Memory B cell (primary cell): ENCODE data around the gene TRH.

Experiments used
- ATAC-seq: fragments of 150-1000 bp; cut with Tn5 transposase; 2 replicates; pipeline ENCODE4 v1.10.0; 2021; ENCODE audit warnings: low read depth, mild to moderate bottlenecking, moderate library complexity
- DNase-seq, 2 donors: peaks; one replicate each; pipeline ENCODE4 v3.0.0; 2022; ENCODE audit warnings: low spot score in 2 of 2
- H3K27ac Mint-ChIP-seq: one replicate; pipeline ENCODE4 v1.8.0; 2022; ENCODE audit warnings: mild to moderate bottlenecking, moderate library complexity, mixed read lengths
- H3K27me3 Mint-ChIP-seq: one replicate; pipeline ENCODE4 v1.8.0; 2022; ENCODE audit warnings: mixed read lengths
- H3K36me3 Mint-ChIP-seq: one replicate; pipeline ENCODE4 v1.8.0; 2022; ENCODE audit warnings: mild to moderate bottlenecking, mixed read lengths
- H3K4me1 Mint-ChIP-seq: one replicate; pipeline ENCODE4 v1.8.0; 2022; ENCODE audit warnings: mixed read lengths
- H3K4me3 Mint-ChIP-seq: one replicate; pipeline ENCODE4 v1.8.0; 2022; ENCODE audit warnings: mild to moderate bottlenecking, moderate library complexity, mixed read lengths
- H3K9me3 Mint-ChIP-seq: one replicate; pipeline ENCODE4 v1.8.0; 2022; ENCODE audit warnings: mixed read lengths

The TRH gene

GRCh38 chr3:129950318-129951046 lies 24.0 kb upstream of the TRH start:
- Mint-ChIP-seq H3K9me3 (peaks cover 1% of the 10 kb centered on the region), H3K27me3 (peaks cover 12% of the 10 kb centered on the region), H3K4me3 (no peak overlapping the region), H3K36me3 (peaks cover 2% of the 10 kb centered on the region), H3K27ac (no peak overlapping the region), H3K4me1 (peaks cover 4% of the 10 kb centered on the region)
- DNase-seq (no peak), ATAC-seq (no peak)

- DNase-seq (no peak), ATAC-seq (no peak)
- Mint-ChIP-seq H3K27ac (no peak overlapping the region), H3K36me3 (peaks cover 2% of the 10 kb centered on the region), H3K4me1 (peaks cover 4% of the 10 kb centered on the region), H3K4me3 (no peak overlapping the region), H3K27me3 (peaks cover 6% of the 10 kb centered on the region), H3K9me3 (peaks cover 1% of the 10 kb centered on the region)
These were observed 21.8 kb upstream of the TRH start for GRCh38 chr3:129952556-129953355.

GRCh38 chr3:129953621-129954020 lies 20.9 kb upstream of the TRH start:
- DNase-seq (no peak), ATAC-seq (no peak)
- H3K4me1 Mint-ChIP-seq: peaks cover 4% of the 10 kb centered on the region
- peaks cover 6% of the 10 kb centered on the region for H3K27me3 Mint-ChIP-seq
- H3K4me3 Mint-ChIP-seq: no peak overlapping the region
- H3K27ac Mint-ChIP-seq: no peak overlapping the region
- H3K9me3 Mint-ChIP-seq: peaks cover 1% of the 10 kb centered on the region
- peaks cover 2% of the 10 kb centered on the region for H3K36me3 Mint-ChIP-seq

GRCh38 chr3:129954514-129954913 lies 20.0 kb upstream of the TRH start:
- Mint-ChIP-seq H3K36me3 (peaks cover 2% of the 10 kb centered on the region), H3K27ac (peak overlapping the region; percentile 19), H3K4me1 (peaks cover 4% of the 10 kb centered on the region), H3K27me3 (peaks cover 6% of the 10 kb centered on the region), H3K4me3 (no peak overlapping the region), H3K9me3 (peaks cover 1% of the 10 kb centered on the region)
- DNase-seq (no peak), ATAC-seq (no peak)

GRCh38 chr3:129956936-129957335 lies 17.6 kb upstream of the TRH start:
- Mint-ChIP-seq H3K4me1 (peaks cover 4% of the 10 kb centered on the region), H3K4me3 (no peak overlapping the region), H3K36me3 (peaks cover 2% of the 10 kb centered on the region), H3K9me3 (peaks cover 1% of the 10 kb centered on the region), H3K27ac (no peak overlapping the region), H3K27me3 (peaks cover 17% of the 10 kb centered on the region)
- ATAC-seq (no peak), DNase-seq (no peak)

- no peak for ATAC-seq
- no peaks in the 10 kb centered on the region for H3K9me3 Mint-ChIP-seq
- DNase-seq: no peak
- H3K4me3 Mint-ChIP-seq: no peak overlapping the region
- no peaks in the 10 kb centered on the region for H3K36me3 Mint-ChIP-seq
- peaks cover 16% of the 10 kb centered on the region for H3K27me3 Mint-ChIP-seq
- H3K4me1 Mint-ChIP-seq: peaks cover 4% of the 10 kb centered on the region
- H3K27ac Mint-ChIP-seq: no peak overlapping the region
These were observed 15.8 kb upstream of the TRH start for GRCh38 chr3:129958755-129959154.

- H3K4me1 Mint-ChIP-seq: no peaks in the 10 kb centered on the region
- H3K27me3 Mint-ChIP-seq: peaks cover 14% of the 10 kb centered on the region
- H3K36me3 Mint-ChIP-seq: no peaks in the 10 kb centered on the region
- ATAC-seq: no peak
- H3K27ac Mint-ChIP-seq: no peak overlapping the region
- H3K4me3 Mint-ChIP-seq: no peak overlapping the region
- no peak for DNase-seq
- H3K9me3 Mint-ChIP-seq: no peaks in the 10 kb centered on the region
These were observed 13.4 kb upstream of the TRH start for GRCh38 chr3:129961141-129961541.

- H3K27me3 Mint-ChIP-seq: peaks cover 20% of the 10 kb centered on the region
- DNase-seq (no peak), ATAC-seq (no peak)
- no peaks in the 10 kb centered on the region for H3K36me3 Mint-ChIP-seq
- no peak overlapping the region for H3K27ac Mint-ChIP-seq
- no peaks in the 10 kb centered on the region for H3K4me1 Mint-ChIP-seq
- no peaks in the 10 kb centered on the region for H3K9me3 Mint-ChIP-seq
- H3K4me3 Mint-ChIP-seq: no peak overlapping the region
These were observed 11.9 kb upstream of the TRH start for GRCh38 chr3:129962600-129962999.

GRCh38 chr3:129965937-129966336 lies 8.6 kb upstream of the TRH start:
- no peaks in the 10 kb centered on the region for H3K36me3 Mint-ChIP-seq
- DNase-seq (no peak), ATAC-seq (no peak)
- no peak overlapping the region for H3K27ac Mint-ChIP-seq
- H3K4me1 Mint-ChIP-seq: no peaks in the 10 kb centered on the region
- peaks cover 18% of the 10 kb centered on the region for H3K27me3 Mint-ChIP-seq
- H3K9me3 Mint-ChIP-seq: no peaks in the 10 kb centered on the region
- H3K4me3 Mint-ChIP-seq: no peak overlapping the region

- DNase-seq: no peak
- Mint-ChIP-seq H3K27ac (no peak overlapping the region), H3K9me3 (no peaks in the 10 kb centered on the region), H3K4me3 (no peak overlapping the region), H3K4me1 (no peaks in the 10 kb centered on the region), H3K36me3 (no peaks in the 10 kb centered on the region), H3K27me3 (peaks cover 16% of the 10 kb centered on the region)
- ATAC-seq: no peak
These were observed 7.6 kb upstream of the TRH start for GRCh38 chr3:129966876-129967275.

GRCh38 chr3:129967761-129968160 lies 6.8 kb upstream of the TRH start:
- Mint-ChIP-seq H3K4me1 (no peaks in the 10 kb centered on the region), H3K36me3 (no peaks in the 10 kb centered on the region), H3K27ac (no peak overlapping the region), H3K9me3 (no peaks in the 10 kb centered on the region), H3K27me3 (peaks cover 17% of the 10 kb centered on the region), H3K4me3 (no peak overlapping the region)
- no peak for ATAC-seq
- DNase-seq: no peak

GRCh38 chr3:129971351-129972052 lies 3.0 kb upstream of the TRH start:
- Mint-ChIP-seq H3K4me3 (no peak overlapping the region), H3K36me3 (peaks cover 2% of the 10 kb centered on the region), H3K9me3 (peaks cover 1% of the 10 kb centered on the region), H3K4me1 (peaks cover 7% of the 10 kb centered on the region), H3K27me3 (peaks cover 27% of the 10 kb centered on the region), H3K27ac (no peak overlapping the region)
- DNase-seq (no peak), ATAC-seq (no peak)

- peaks cover 26% of the 10 kb centered on the region for H3K27me3 Mint-ChIP-seq
- H3K4me3 Mint-ChIP-seq: no peak overlapping the region
- DNase-seq (no peak), ATAC-seq (no peak)
- peaks cover 7% of the 10 kb centered on the region for H3K4me1 Mint-ChIP-seq
- H3K9me3 Mint-ChIP-seq: peaks cover 1% of the 10 kb centered on the region
- H3K27ac Mint-ChIP-seq: no peak overlapping the region
- H3K36me3 Mint-ChIP-seq: peaks cover 2% of the 10 kb centered on the region
These were observed 2.2 kb upstream of the TRH start for GRCh38 chr3:129972301-129972700.

- Mint-ChIP-seq H3K36me3 (peaks cover 2% of the 10 kb centered on the region), H3K27ac (no peak overlapping the region), H3K9me3 (peaks cover 1% of the 10 kb centered on the region), H3K27me3 (peaks cover 24% of the 10 kb centered on the region), H3K4me3 (peak overlapping the region; percentile 51), H3K4me1 (peaks cover 7% of the 10 kb centered on the region)
- ATAC-seq: no peak
- DNase-seq: no peak
These were observed 512 bp upstream of the TRH start for GRCh38 chr3:129973853-129974563.
